Brain microvascular endothelial cell (primary cell): Measurements from ENCODE around the gene MIGA2.

Source experiments
- DNase-seq: peaks from one replicate; pipeline ENCODE4 v3.0.0-alpha.2; 2020
- H3K27ac ChIP-seq: fragments of 250-450 bp; sonication (Bioruptor Pico); 2 replicates; pipeline ENCODE4 v1.5.1; 2020; ENCODE audit warnings: mild to moderate bottlenecking, moderate library complexity
- H3K27me3 ChIP-seq: fragments of 250-450 bp; sonication (Bioruptor Pico); replicated peaks from 2 replicates; pipeline ENCODE4 v1.5.1; 2020; ENCODE audit warnings: mild to moderate bottlenecking
- H3K36me3 ChIP-seq: fragments of 250-450 bp; sonication (Bioruptor Pico); replicated peaks from 2 replicates; pipeline ENCODE4 v1.5.1; 2020; ENCODE audit warnings: mild to moderate bottlenecking
- H3K4me3 ChIP-seq: 2 replicates; pipeline ENCODE4 v1.5.1; 2011; ENCODE audit warnings: low read depth, mild to moderate bottlenecking, control low read depth, low read length, moderate library complexity
- CTCF ChIP-seq: IDR thresholded peaks from 2 replicates; pipeline ENCODE4 v1.5.1; 2011; ENCODE audit warnings: low read depth, mild to moderate bottlenecking, moderate library complexity, low read length, control low read depth, inconsistent platforms; ENCODE audit errors: missing control alignments
- in situ Hi-C: cut with HindIII; loops from 2 replicates; pipeline ENCODE4 v1.10.0; 2017; ENCODE audit warnings: low sequenced_read_pairs, low pct_ligation_motif_present

MIGA2 gene

GRCh38 chr9:129074106-129074505 is 37.7 kb downstream of the MIGA2 start:
- no peak for DNase-seq
- H3K27me3 ChIP-seq: no peaks in the 10 kb centered on the region
- no peak overlapping the region for H3K27ac ChIP-seq
- no peak overlapping the region for H3K4me3 ChIP-seq
- in situ Hi-C loops: no loop called here
- no peak for TF ChIP-seq CTCF
- H3K36me3 ChIP-seq: no peaks in the 10 kb centered on the region

GRCh38 chr9:129075996-129076639 is 39.7 kb downstream of the MIGA2 start:
- in situ Hi-C loops: no loop called here
- H3K4me3 ChIP-seq: no peak overlapping the region
- no peak for TF ChIP-seq CTCF
- DNase-seq: no peak
- no peak overlapping the region for H3K27ac ChIP-seq
- H3K27me3 ChIP-seq: no peaks in the 10 kb centered on the region
- H3K36me3 ChIP-seq: no peaks in the 10 kb centered on the region

GRCh38 chr9:129076640-129077037 is 40.2 kb downstream of the MIGA2 start:
- no peaks in the 10 kb centered on the region for H3K36me3 ChIP-seq
- H3K4me3 ChIP-seq: no peak overlapping the region
- no peak for DNase-seq
- in situ Hi-C loops: no loop called here
- H3K27me3 ChIP-seq: no peaks in the 10 kb centered on the region
- TF ChIP-seq CTCF: no peak
- H3K27ac ChIP-seq: no peak overlapping the region

GRCh38 chr9:129077236-129077635 is 40.8 kb downstream of the MIGA2 start:
- DNase-seq: no peak
- no peaks in the 10 kb centered on the region for H3K27me3 ChIP-seq
- H3K36me3 ChIP-seq: no peaks in the 10 kb centered on the region
- H3K4me3 ChIP-seq: no peak overlapping the region
- no peak for TF ChIP-seq CTCF
- H3K27ac ChIP-seq: no peak overlapping the region
- in situ Hi-C loops: no loop called here

GRCh38 chr9:129078691-129079503 is 42.5 kb downstream of the MIGA2 start:
- Histone ChIP-seq H3K27ac (no peak overlapping the region), H3K4me3 (no peak overlapping the region), H3K27me3 (no peaks in the 10 kb centered on the region), H3K36me3 (no peaks in the 10 kb centered on the region)
- no peak for DNase-seq
- TF ChIP-seq CTCF: no peak
- in situ Hi-C loops: no loop called here

- Histone ChIP-seq H3K4me3 (peak overlapping the region; percentile 78), H3K36me3 (no peaks in the 10 kb centered on the region), H3K27ac (no peak overlapping the region), H3K27me3 (no peaks in the 10 kb centered on the region)
- no peak for TF ChIP-seq CTCF
- DNase-seq: no peak
- in situ Hi-C loops: no loop called here
Measured at GRCh38 chr9:129079829-129080228, 43.4 kb downstream of the MIGA2 start.
